Measurements from ENCODE around the gene QARS1. TPM values are rescaled to one million over a fixed set of nuclear protein-coding genes. Genes with fewer than 3 reads are reported as not detected.
A peak's percentile ranks its signal among the peaks of the same experiment; 100 is the strongest.

QARS1 gene
- polyA plus RNA-seq, 1 of the 3 experiments (the other 2 are of a cell fraction), result 311 TPM

DNA sequence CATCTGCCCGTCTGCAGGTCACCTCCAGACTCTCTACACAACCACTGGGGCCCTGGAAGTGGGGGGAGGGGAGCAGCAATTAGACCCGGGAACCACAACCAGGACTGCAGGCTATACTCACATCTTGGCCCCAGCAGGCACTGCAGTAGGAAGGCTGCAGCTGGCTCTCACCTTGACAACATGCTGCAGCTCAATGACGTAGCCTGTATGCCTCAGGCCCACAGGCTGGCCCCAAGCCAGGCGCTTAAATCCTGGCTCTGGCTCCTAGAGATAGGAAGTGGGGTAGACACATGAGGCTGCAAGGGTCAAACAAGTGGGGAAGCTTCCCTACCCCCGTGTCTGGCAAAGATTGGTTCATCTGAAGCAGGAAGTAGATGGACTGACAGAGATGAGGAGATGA is 6.1 kb downstream of the QARS1 start:
- peak; percentile 52 for DNase-seq
- H3K27ac ChIP-seq (ENCODE audit: low read depth in 2 of 2, low read length in 1 of 2), result peak overlapping the region in 1 of 2 experiments; percentile 86; a peak in 2 of 4 replicates
- no peaks in the 10 kb centered on the region for H3K9me3 ChIP-seq
- CTCF ChIA-PET, result interaction anchor here (0.6 to 1.1 kb wide), 4 partner anchors 34 to 234 kb away, joined by 3 to 4 read pairs (median 3); partner anchors contain the start of gene LAMB2
- no peak overlapping the region for H2AFZ ChIP-seq (ENCODE audit: low read depth)
- no peaks in the 10 kb centered on the region for H3K27me3 ChIP-seq (ENCODE audit: insufficient read depth)
- no peaks in the 10 kb centered on the region for H3K9me2 ChIP-seq
- POLR2A ChIA-PET, result interaction anchor here (0.6 kb wide), 1 partner anchor 100 kb away, joined by 3 read pairs; no protein-coding TSS in a partner anchor
- H3K9ac ChIP-seq, result no peak overlapping the region
- H3K79me2 ChIP-seq (ENCODE audit: insufficient read depth), result peaks cover 12% of the 10 kb centered on the region
- H3K36me3 ChIP-seq (replicated peaks in 1 of 2; ENCODE audit: control insufficient read depth in 1 of 2, insufficient read depth in 2 of 2, low read length in 1 of 2), result peaks cover 25 to 53% of the 10 kb centered on the region in 2 experiments
- H3K4me3 ChIP-seq (ENCODE audit: low read depth in 2 of 2, low read length in 1 of 2), result no peak overlapping the region
- H4K20me1 ChIP-seq (ENCODE audit: insufficient read depth), result no peaks in the 10 kb centered on the region
- peaks cover 6 to 29% of the 10 kb centered on the region in 2 experiments; a peak in 2 of 4 replicates for H3K4me1 ChIP-seq (ENCODE audit: control insufficient read depth in 1 of 2, insufficient read depth in 2 of 2, low read depth in 1 of 2, low read length in 1 of 2)
- WGBS (ENCODE audit: low lambda C conversion rate), result 37% methylated on average over 4 of the region's 5 CpGs
- H3F3A ChIP-seq (replicated peaks; ENCODE audit: insufficient read depth), result peaks cover 25% of the 10 kb centered on the region
- TF ChIP-seq SIN3A (IDR thresholded peaks at IDR 0.05; ENCODE audit: borderline replicate concordance, low read depth, low read length) (no peak), RXRA (IDR thresholded peaks at IDR 0.05; ENCODE audit: borderline replicate concordance, low read depth) (no peak), GATA2 (CRISPR knock-in tag; IDR thresholded peaks at IDR 0.05) (no peak), FOXJ3 (CRISPR knock-in tag; IDR thresholded peaks at IDR 0.05) (no peak), SMC3 (IDR thresholded peaks at IDR 0.05; ENCODE audit: low read depth, low read length) (no peak), GABPA (IDR thresholded peaks at IDR 0.05; ENCODE audit: low read depth) (no peak), TCF12 (IDR thresholded peaks at IDR 0.05) (no peak), EZH2phosphoT487 (IDR thresholded peaks at IDR 0.05; ENCODE audit: borderline replicate concordance, low read depth) (no peak), FOXM1 (IDR thresholded peaks at IDR 0.05; ENCODE audit: low read depth) (no peak), ELF1 (IDR thresholded peaks at IDR 0.05) (no peak), YY1 (IDR thresholded peaks at IDR 0.05; ENCODE audit: low read depth) (no peak), RFX5 (IDR thresholded peaks at IDR 0.05; ENCODE audit: low read length) (0 out of 2 replicates have a peak, but pooled peaks have one; percentile 49), CHD2 (IDR thresholded peaks at IDR 0.05; ENCODE audit: low read length, partially characterized antibody) (peak; percentile 20), EP300 (IDR thresholded peaks at IDR 0.05; ENCODE audit: borderline replicate concordance in 1 of 2, low read depth in 1 of 2, low read length in 1 of 2) (0 out of 4 replicates have a peak, but pooled peaks of 1 of the 2 experiments have one; percentile 6)
- TF ChIP-seq, protein P1, sequence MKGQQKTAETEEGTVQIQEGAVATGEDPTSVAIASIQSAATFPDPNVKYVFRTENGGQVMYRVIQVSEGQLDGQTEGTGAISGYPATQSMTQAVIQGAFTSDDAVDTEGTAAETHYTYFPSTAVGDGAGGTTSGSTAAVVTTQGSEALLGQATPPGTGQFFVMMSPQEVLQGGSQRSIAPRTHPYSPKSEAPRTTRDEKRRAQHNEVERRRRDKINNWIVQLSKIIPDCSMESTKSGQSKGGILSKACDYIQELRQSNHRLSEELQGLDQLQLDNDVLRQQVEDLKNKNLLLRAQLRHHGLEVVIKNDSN (IDR thresholded peaks at IDR 0.05; ENCODE audit: borderline replicate concordance, low read depth), result no peak
- TF ChIP-seq, protein P2, sequence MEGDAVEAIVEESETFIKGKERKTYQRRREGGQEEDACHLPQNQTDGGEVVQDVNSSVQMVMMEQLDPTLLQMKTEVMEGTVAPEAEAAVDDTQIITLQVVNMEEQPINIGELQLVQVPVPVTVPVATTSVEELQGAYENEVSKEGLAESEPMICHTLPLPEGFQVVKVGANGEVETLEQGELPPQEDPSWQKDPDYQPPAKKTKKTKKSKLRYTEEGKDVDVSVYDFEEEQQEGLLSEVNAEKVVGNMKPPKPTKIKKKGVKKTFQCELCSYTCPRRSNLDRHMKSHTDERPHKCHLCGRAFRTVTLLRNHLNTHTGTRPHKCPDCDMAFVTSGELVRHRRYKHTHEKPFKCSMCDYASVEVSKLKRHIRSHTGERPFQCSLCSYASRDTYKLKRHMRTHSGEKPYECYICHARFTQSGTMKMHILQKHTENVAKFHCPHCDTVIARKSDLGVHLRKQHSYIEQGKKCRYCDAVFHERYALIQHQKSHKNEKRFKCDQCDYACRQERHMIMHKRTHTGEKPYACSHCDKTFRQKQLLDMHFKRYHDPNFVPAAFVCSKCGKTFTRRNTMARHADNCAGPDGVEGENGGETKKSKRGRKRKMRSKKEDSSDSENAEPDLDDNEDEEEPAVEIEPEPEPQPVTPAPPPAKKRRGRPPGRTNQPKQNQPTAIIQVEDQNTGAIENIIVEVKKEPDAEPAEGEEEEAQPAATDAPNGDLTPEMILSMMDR (IDR thresholded peaks at IDR 0.05), result no peak
- TF ChIP-seq, protein P3, sequence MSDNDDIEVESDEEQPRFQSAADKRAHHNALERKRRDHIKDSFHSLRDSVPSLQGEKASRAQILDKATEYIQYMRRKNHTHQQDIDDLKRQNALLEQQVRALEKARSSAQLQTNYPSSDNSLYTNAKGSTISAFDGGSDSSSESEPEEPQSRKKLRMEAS (IDR thresholded peaks at IDR 0.05; ENCODE audit: low read depth), result no peak
- TF ChIP-seq, protein P4, sequence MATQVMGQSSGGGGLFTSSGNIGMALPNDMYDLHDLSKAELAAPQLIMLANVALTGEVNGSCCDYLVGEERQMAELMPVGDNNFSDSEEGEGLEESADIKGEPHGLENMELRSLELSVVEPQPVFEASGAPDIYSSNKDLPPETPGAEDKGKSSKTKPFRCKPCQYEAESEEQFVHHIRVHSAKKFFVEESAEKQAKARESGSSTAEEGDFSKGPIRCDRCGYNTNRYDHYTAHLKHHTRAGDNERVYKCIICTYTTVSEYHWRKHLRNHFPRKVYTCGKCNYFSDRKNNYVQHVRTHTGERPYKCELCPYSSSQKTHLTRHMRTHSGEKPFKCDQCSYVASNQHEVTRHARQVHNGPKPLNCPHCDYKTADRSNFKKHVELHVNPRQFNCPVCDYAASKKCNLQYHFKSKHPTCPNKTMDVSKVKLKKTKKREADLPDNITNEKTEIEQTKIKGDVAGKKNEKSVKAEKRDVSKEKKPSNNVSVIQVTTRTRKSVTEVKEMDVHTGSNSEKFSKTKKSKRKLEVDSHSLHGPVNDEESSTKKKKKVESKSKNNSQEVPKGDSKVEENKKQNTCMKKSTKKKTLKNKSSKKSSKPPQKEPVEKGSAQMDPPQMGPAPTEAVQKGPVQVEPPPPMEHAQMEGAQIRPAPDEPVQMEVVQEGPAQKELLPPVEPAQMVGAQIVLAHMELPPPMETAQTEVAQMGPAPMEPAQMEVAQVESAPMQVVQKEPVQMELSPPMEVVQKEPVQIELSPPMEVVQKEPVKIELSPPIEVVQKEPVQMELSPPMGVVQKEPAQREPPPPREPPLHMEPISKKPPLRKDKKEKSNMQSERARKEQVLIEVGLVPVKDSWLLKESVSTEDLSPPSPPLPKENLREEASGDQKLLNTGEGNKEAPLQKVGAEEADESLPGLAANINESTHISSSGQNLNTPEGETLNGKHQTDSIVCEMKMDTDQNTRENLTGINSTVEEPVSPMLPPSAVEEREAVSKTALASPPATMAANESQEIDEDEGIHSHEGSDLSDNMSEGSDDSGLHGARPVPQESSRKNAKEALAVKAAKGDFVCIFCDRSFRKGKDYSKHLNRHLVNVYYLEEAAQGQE (IDR thresholded peaks at IDR 0.05; ENCODE audit: low read depth, low read length), result no peak
- TF ChIP-seq, protein P5, sequence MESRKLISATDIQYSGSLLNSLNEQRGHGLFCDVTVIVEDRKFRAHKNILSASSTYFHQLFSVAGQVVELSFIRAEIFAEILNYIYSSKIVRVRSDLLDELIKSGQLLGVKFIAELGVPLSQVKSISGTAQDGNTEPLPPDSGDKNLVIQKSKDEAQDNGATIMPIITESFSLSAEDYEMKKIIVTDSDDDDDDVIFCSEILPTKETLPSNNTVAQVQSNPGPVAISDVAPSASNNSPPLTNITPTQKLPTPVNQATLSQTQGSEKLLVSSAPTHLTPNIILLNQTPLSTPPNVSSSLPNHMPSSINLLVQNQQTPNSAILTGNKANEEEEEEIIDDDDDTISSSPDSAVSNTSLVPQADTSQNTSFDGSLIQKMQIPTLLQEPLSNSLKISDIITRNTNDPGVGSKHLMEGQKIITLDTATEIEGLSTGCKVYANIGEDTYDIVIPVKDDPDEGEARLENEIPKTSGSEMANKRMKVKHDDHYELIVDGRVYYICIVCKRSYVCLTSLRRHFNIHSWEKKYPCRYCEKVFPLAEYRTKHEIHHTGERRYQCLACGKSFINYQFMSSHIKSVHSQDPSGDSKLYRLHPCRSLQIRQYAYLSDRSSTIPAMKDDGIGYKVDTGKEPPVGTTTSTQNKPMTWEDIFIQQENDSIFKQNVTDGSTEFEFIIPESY (IDR thresholded peaks at IDR 0.05; ENCODE audit: borderline replicate concordance, low read depth), result no peak
- TF ChIP-seq, protein P6, sequence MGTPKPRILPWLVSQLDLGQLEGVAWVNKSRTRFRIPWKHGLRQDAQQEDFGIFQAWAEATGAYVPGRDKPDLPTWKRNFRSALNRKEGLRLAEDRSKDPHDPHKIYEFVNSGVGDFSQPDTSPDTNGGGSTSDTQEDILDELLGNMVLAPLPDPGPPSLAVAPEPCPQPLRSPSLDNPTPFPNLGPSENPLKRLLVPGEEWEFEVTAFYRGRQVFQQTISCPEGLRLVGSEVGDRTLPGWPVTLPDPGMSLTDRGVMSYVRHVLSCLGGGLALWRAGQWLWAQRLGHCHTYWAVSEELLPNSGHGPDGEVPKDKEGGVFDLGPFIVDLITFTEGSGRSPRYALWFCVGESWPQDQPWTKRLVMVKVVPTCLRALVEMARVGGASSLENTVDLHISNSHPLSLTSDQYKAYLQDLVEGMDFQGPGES (IDR thresholded peaks at IDR 0.05; ENCODE audit: low read depth, low read length), result no peak
- TF ChIP-seq, protein P7, sequence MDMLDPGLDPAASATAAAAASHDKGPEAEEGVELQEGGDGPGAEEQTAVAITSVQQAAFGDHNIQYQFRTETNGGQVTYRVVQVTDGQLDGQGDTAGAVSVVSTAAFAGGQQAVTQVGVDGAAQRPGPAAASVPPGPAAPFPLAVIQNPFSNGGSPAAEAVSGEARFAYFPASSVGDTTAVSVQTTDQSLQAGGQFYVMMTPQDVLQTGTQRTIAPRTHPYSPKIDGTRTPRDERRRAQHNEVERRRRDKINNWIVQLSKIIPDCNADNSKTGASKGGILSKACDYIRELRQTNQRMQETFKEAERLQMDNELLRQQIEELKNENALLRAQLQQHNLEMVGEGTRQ (IDR thresholded peaks at IDR 0.05; ENCODE audit: borderline replicate concordance, low read depth, low read length), result no peak
- H3K4me2 ChIP-seq, result no peak overlapping the region

Measured in SK-N-SH (cell line).